HL-60 (cell line): ENCODE data around the gene WDFY4.

Experiments
- POLR2AphosphoS5 ChIP-seq: IDR thresholded peaks from 2 replicates; pipeline ENCODE4 v1.6.1; 2012; ENCODE audit warnings: low read depth
- TF ChIP-seq, protein P1 (sequence below): IDR thresholded peaks from one replicate; pipeline ENCODE4 v1.5.1; 2011; ENCODE audit warnings: low read length, control low read depth, inconsistent platforms; ENCODE audit not compliant: insufficient read depth

DNA sequence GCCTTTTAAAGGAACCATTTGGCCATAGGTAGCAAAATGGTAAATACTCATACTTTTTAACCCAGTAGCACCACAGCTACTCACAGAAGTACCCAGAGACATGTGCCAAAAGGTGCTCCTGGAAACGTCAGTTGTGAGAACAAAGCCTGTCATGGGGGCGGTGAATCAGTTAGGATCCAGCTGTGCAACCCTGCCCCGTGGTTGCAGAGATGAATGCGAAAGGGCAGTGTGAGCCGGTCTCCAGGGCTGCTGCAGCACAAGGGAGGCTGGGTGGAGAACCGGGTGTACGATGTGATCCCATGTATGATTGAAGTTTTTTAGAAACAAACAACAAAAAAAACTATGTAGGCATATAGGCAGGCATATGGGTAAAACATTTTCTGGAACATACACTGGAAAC, 256.3 kb downstream of the WDFY4 start:
- no peak for TF ChIP-seq POLR2AphosphoS5
- TF ChIP-seq, protein P1, sequence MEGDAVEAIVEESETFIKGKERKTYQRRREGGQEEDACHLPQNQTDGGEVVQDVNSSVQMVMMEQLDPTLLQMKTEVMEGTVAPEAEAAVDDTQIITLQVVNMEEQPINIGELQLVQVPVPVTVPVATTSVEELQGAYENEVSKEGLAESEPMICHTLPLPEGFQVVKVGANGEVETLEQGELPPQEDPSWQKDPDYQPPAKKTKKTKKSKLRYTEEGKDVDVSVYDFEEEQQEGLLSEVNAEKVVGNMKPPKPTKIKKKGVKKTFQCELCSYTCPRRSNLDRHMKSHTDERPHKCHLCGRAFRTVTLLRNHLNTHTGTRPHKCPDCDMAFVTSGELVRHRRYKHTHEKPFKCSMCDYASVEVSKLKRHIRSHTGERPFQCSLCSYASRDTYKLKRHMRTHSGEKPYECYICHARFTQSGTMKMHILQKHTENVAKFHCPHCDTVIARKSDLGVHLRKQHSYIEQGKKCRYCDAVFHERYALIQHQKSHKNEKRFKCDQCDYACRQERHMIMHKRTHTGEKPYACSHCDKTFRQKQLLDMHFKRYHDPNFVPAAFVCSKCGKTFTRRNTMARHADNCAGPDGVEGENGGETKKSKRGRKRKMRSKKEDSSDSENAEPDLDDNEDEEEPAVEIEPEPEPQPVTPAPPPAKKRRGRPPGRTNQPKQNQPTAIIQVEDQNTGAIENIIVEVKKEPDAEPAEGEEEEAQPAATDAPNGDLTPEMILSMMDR, result no peak
